T-helper 1 cell treated with Interleukin-12 subunit alpha and Interleukin-12 subunit beta and Interleukin-4 antibody, amounts not matched to agents 30 μg/mL and 1 μg/mL, for 36 hours (primary cell): ENCODE measurements around the gene FLNB.

ENCODE experiments used
- H3K27ac Mint-ChIP-seq: one replicate; pipeline ENCODE4 v1.8.0; 2021; ENCODE audit warnings: mild to moderate bottlenecking, mixed read lengths
- H3K27me3 Mint-ChIP-seq: one replicate; pipeline ENCODE4 v1.8.0; 2021; ENCODE audit warnings: low read depth, mixed read lengths
- H3K36me3 Mint-ChIP-seq: one replicate; pipeline ENCODE4 v1.8.0; 2021; ENCODE audit warnings: low read depth, mixed read lengths
- H3K4me1 Mint-ChIP-seq: one replicate; pipeline ENCODE4 v1.8.0; 2021; ENCODE audit warnings: low read depth, mixed read lengths
- H3K4me3 Mint-ChIP-seq: one replicate; pipeline ENCODE4 v1.8.0; 2021; ENCODE audit warnings: mild to moderate bottlenecking, moderate library complexity, mixed read lengths
- H3K9me3 Mint-ChIP-seq: one replicate; pipeline ENCODE4 v1.8.0; 2021; ENCODE audit warnings: mixed read lengths

The FLNB gene

DNA sequence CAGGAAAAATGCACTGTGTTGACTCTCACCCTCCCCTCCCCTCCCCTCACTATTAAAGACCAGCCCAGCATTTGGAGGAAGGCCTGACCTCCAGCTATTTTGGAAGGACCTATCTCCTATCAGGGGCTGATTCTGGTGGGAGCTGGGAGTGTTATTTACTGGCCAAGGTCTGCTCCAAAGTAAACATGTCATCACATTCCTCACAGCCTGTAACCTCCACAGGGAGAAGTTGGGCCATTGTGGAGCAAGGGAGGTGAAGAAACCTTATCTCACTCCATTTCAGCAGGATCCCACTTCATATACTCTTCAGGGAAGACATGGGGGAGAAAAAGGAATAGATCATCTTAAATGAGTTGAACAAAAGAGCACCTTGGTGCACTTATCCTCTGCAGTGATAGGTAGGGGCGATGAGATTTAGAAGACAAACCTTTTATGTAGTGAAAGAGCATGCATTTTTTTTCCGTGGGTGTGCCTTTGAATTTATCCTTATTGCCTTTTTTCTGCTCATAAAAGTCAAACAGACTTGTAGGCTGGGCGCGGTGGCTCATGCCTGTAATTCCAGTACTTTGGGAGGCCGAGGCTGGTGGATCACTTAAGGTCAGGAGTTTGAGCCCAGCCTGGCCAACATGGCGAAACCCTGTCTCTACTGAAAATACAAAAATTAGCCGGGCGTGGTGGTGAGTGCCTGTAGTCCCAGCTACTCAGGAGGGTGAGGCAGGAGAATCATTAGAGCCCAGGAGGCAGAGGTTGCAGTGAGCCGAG is 15.6 kb upstream of the FLNB start:
- H3K27ac Mint-ChIP-seq, result no peak overlapping the region
- no peaks in the 10 kb centered on the region for H3K27me3 Mint-ChIP-seq
- no peaks in the 10 kb centered on the region for H3K4me1 Mint-ChIP-seq
- no peaks in the 10 kb centered on the region for H3K36me3 Mint-ChIP-seq
- no peaks in the 10 kb centered on the region for H3K9me3 Mint-ChIP-seq
- H3K4me3 Mint-ChIP-seq, result no peak overlapping the region

DNA sequence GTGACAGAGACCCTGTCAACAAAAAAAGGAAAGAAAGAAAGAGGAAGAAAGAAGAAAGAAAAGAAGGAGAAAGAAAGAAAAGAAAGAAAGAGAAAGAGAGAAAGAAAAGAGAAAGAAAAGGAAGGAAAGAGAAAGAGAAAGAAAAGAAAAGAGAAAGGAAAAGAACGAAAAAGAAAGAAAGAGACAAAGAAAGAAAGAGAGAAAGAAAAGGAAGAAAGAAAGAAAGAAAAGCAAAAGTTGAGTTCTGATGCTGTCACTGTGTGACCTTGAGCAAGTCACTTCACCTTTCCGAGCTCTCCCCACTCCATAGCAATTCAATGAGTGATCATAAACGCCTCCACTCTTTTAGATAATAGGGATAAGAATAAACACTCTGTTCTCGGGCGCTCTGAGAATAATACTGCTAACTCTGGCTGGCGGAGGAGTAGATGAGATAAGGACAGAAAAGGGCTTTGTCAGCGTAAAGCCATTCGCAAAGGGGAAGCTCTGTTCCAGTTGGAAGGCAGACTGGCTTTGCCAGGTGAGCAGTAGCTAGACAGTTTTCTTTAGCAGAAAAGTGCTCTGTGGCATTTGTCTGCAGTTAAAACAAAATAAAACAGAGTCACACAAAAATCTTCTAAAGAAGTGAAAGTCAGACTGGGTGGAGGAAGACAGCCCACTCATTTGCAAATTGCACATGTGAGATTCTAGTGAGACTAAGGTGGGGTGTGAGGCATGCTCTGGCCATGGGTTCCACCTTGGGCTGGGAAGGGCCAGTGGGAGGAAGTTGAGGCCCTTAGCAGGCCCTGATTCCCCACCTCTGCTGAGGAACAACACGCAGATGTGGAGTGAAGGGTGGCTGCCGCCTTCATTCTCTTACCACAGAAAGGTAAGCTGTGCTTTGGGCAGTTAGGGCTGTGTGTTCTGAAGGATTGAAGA is 9.6 kb upstream of the FLNB start:
- Mint-ChIP-seq H3K9me3 (no peaks in the 10 kb centered on the region), H3K27me3 (no peaks in the 10 kb centered on the region), H3K36me3 (no peaks in the 10 kb centered on the region), H3K27ac (peak overlapping the region; percentile 77), H3K4me3 (peak overlapping the region; percentile 49), H3K4me1 (peaks cover 20% of the 10 kb centered on the region)

DNA sequence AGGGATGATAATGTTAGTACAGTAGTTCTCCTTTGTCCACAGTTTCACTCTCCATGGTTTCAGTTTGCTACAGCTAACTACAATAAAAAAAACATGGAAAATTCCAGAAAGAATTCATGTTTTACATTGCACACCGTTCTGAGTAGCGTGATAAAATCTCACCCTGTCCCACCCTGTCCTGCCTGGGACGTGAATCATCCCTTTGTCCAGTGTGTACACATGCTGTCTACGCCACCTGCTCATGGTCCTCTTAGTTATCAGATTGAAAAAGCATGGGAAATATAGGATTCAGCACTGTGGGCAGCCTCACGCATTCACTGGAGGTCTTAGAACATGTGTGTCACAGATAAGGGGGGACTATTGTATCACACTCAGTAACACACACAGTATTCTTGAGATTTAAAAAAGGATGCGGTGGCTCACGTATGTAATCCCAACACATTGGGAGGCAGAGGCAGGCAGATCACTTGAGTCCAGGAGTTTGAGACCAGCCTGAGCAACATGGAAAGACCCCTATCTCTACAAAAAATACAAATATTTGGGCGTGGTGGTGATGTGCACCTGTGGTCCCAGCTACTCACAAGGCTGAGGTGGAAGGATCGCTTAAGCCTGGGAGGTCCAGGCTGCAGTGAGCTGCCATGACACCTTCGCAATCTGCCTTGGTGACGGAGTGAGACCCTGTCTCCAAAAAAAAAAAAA is 8.7 kb upstream of the FLNB start:
- Mint-ChIP-seq H3K4me3 (no peak overlapping the region), H3K9me3 (no peaks in the 10 kb centered on the region), H3K36me3 (no peaks in the 10 kb centered on the region), H3K27me3 (no peaks in the 10 kb centered on the region), H3K27ac (no peak overlapping the region), H3K4me1 (peaks cover 20% of the 10 kb centered on the region)

DNA sequence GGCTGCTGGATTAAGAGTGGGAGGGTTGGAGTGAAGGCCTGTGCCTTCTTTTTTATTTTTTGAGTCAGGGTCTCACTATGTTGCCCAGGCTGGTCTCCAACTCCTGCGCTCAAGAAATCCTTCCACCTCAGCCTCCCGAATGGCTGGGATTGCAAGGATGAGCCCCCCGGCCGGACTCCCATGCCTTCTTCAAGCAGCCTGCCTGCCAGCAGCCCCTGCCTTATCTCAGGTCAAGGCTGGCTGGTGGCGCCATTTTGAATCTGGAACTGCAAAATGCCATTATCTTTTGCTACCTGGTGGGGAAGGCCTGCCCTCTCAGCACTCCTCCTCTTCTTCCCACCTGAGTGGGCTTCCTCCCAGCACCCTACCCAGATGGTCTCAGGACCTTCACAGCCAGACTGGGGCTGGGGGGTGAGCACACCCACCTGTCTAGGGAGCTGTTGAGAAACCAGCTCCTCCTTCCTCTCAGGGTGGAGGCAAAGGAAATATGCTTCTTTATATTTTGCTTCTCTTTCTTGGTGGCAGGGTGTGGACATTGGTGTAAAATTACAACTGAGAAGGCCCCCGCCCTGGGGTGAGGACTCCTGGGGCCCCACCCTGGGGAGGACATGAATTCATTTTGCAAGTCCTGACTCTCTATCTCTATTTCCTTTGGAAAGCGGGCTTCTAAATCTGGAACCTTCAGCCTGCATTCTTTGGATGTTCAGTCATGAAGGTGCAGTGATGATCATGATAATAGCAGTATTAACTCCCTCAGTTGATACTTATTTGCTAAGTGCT is 7.7 kb upstream of the FLNB start:
- no peaks in the 10 kb centered on the region for H3K36me3 Mint-ChIP-seq
- peak overlapping the region; percentile 4 for H3K4me3 Mint-ChIP-seq
- no peaks in the 10 kb centered on the region for H3K27me3 Mint-ChIP-seq
- H3K27ac Mint-ChIP-seq, result no peak overlapping the region
- H3K9me3 Mint-ChIP-seq, result no peaks in the 10 kb centered on the region
- peaks cover 20% of the 10 kb centered on the region for H3K4me1 Mint-ChIP-seq

DNA sequence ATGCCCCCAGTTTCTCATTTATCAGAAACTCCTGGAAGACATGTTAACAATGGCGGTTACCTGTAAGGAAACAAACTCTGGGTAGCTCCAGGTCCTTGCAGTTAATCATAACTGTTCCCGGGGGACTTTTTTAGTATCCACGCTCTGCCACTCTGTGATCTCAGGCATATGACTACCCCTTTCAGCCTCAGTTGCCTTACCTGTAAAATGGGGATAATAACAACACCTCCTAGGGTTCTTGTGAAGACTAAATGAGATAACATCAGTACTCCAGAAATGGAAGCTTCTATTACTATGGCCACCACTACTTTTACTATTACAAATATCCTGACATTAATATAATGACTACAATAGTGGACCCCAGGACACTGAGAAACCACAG is 7.1 kb upstream of the FLNB start:
- Mint-ChIP-seq H3K9me3 (no peaks in the 10 kb centered on the region), H3K27ac (no peak overlapping the region), H3K27me3 (no peaks in the 10 kb centered on the region), H3K4me3 (no peak overlapping the region), H3K36me3 (no peaks in the 10 kb centered on the region), H3K4me1 (peaks cover 20% of the 10 kb centered on the region)

DNA sequence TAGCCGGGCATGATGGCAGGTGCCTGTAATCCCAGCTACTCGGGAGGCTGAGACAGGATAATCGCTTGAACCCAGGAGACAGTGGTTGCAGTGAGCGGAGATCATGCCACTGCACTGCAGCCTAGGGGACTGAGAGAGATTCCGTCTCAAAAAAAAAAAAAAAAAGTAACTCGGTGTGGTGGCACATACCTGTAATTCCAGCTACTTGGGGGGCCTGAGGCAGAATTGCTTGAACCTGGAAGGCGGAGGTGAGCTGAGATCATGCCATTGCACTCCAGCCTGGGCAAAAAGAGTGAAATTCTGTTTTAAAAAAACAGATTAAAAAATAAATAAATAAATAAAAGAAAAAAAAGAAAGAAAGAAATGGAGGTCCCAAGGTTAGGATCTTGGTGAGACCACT is 6.2 kb upstream of the FLNB start:
- H3K27me3 Mint-ChIP-seq, result no peaks in the 10 kb centered on the region

DNA sequence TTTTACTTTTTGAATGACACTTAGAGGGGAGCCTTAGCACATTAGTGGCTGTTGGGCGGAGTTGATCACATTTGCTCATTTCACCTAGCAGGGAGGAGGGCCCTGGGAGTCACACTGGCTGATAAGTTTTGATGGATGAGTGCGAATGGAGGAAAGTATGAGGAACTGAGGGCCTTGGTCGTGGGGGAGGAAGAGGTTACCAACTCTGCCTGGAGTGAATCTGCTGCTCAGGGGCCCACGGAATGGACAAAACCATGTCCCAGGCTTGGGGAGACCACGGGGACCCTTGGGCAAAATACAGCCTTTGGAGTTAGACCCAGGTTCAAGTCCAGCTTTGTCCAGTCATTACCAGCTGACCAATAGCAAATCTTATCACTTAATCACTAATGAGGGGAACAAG is 5.1 kb upstream of the FLNB start:
- Mint-ChIP-seq H3K27ac (no peak overlapping the region), H3K27me3 (no peaks in the 10 kb centered on the region), H3K36me3 (no peaks in the 10 kb centered on the region), H3K9me3 (no peaks in the 10 kb centered on the region), H3K4me3 (no peak overlapping the region), H3K4me1 (peaks cover 21% of the 10 kb centered on the region)

More for the DNA sequence above, 6.2 kb upstream of the FLNB start:
- H3K9me3 Mint-ChIP-seq, result no peaks in the 10 kb centered on the region
- no peaks in the 10 kb centered on the region for H3K36me3 Mint-ChIP-seq
- H3K4me1 Mint-ChIP-seq, result peaks cover 20% of the 10 kb centered on the region
- H3K4me3 Mint-ChIP-seq, result no peak overlapping the region
- H3K27ac Mint-ChIP-seq, result no peak overlapping the region

DNA sequence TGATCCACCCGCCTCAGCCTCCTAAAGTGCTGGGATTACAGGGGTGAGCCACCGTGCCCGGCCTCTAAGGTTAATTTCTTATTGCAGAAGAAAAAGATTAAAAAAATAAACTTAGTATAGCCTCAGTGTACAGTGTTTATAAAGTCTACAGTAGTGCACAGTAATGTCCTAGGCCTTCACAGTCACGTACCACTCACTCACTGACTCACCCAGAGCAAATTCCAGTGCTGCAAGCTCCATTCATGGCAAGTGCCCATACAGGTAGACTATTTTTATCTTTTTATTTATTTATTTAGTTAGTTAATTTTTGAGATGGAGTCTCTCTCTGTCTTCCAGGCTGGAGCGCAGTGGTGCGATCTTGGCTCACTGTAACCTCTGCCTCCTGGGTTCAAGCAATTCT is 3.2 kb upstream of the FLNB start:
- Mint-ChIP-seq H3K4me1 (peaks cover 20% of the 10 kb centered on the region), H3K36me3 (no peaks in the 10 kb centered on the region), H3K27me3 (no peaks in the 10 kb centered on the region), H3K9me3 (no peaks in the 10 kb centered on the region), H3K27ac (no peak overlapping the region), H3K4me3 (no peak overlapping the region)

DNA sequence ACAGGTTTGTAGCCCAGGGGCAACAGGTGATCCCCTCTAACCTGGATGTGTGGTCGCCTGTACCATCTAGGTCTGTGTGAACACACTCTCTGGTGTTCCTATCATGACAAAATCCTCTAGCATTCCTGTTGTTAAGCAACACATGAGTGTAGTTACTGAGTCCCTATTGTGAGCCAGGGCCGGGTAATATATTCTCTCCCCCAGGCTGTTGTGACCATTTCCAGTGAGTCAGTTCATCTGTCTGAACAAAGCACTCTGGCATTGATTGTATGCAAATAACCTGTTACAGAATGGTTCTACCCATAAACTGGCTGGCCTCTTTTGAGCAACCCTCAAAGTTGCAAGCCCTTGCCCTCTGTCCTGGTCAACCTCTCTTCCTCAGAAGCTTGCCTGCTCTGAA is 2.6 kb upstream of the FLNB start:
- Mint-ChIP-seq H3K9me3 (no peaks in the 10 kb centered on the region), H3K36me3 (no peaks in the 10 kb centered on the region), H3K27ac (no peak overlapping the region), H3K27me3 (no peaks in the 10 kb centered on the region), H3K4me1 (peaks cover 22% of the 10 kb centered on the region), H3K4me3 (no peak overlapping the region)

DNA sequence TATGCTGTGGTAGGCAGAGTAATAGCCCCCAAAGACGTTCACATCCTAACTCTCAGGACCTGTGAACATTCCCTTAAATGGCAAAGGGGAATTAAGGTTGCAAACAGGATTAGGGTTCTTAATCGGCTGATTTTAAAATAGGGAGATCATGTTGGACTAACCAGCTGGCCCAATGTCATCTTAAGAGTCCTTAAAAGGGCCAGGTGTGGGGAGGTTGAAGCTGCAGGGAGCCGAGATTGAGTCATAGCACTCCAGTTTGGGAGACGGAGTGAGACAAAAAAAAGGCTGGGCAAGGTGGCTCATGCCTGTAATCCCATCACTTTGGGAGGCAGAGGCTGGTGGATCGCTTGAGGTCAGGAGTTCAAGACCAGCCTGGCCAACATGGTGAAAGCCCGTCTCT is 1.6 kb upstream of the FLNB start:
- Mint-ChIP-seq H3K27me3 (no peaks in the 10 kb centered on the region), H3K36me3 (no peaks in the 10 kb centered on the region), H3K4me1 (peaks cover 21% of the 10 kb centered on the region), H3K4me3 (peak overlapping the region; percentile 11), H3K27ac (no peak overlapping the region), H3K9me3 (no peaks in the 10 kb centered on the region)

DNA sequence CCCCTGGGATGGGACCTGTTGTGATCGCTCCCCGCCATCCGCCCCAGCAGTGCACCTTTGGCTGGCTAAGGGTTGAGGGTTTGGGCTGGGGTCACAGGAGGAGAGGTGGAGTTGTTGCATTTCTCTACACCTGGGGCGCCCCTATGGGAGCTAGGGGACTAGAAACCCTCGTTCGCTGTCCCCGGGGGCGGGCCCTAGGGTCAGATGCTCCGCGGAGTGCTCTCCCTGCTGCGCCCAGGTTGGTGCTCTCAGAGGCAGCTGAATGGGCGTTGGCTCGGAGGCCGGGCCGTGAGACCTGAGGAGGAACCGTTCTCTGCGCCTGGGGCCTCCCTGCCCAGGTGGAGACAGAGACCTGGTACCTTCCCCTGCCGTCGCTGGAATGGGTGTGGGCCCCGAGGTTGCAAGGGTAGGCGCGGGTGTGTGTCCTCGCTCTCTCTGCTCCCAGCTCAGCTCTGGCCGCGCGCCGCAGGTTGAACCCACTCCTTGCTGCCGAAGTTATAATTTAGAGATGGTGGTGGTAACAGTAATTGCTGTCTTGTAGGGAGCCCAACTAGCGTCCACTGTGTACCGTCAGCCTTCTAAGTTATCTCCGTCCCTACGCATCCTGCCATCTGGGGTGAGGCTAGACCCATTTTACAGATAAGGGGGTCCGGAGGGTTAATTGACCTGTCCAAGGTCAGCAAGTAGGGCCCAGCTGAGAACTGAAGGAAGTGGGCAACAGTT is 965 bp downstream of the FLNB start:
- Mint-ChIP-seq H3K27ac (peak overlapping the region; percentile 58), H3K27me3 (no peaks in the 10 kb centered on the region), H3K9me3 (no peaks in the 10 kb centered on the region), H3K4me3 (peak overlapping the region; percentile 82), H3K4me1 (peaks cover 34% of the 10 kb centered on the region), H3K36me3 (no peaks in the 10 kb centered on the region)

DNA sequence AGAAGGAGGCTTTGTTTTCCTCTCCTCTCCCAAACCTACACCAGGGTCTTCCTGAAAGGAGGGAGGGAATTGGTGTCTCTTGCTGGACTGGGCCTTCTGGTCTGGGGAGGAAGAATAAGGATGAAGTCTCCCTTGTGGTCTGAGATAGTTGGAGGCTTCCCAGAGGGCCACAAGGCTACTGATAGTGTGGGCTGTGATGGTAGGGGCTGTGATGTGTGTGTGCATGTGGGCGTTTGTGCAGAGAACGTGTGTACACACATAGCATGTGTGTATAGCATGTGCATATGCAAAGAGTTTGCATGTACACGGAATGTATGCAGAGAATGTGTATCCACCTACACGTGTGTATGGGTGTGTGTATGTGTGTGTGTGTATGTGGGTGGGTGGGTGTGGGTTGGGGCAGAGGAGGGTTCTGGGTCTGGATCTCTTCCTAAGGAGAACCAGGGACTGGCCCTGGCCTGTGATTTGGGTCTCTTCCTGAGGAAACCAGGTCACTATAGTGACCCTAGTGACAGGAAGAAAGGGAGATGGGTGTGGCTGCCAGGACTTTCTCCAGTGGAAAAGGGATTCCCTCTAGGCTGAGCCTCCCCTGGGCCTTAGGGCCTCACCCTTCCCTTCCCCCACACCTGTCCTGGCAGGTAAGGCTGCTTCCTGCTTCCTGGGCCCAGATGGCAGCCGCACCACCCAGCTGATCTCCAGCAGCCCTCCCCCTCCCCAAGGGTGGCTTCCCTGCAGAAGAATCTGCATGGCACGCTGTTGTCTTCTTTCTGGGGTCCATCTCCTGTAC is 1.7 kb downstream of the FLNB start:
- Mint-ChIP-seq H3K27ac (peak overlapping the region; percentile 37), H3K27me3 (no peaks in the 10 kb centered on the region), H3K9me3 (no peaks in the 10 kb centered on the region), H3K4me1 (peaks cover 34% of the 10 kb centered on the region), H3K36me3 (no peaks in the 10 kb centered on the region), H3K4me3 (peak overlapping the region; percentile 82)

DNA sequence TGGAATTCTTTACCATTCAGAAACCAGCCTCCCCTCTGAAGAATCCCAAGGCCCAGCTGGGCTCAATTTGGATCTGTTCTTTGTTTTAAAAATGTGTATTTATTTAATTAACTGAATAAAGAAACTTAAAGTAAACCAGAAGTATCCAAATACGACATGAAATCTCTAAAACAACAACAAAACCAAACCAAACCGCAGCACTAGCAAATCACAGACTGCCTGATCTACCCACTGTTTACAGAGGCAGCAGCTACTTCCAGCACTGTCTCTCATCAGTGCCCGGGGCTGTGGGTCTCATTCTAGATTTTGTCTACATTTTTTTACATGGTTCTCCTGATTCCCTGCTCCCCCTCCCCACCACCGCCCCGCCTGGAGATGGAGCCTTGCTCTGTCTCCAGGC is 2.3 kb downstream of the FLNB start:
- Mint-ChIP-seq H3K9me3 (no peaks in the 10 kb centered on the region), H3K4me1 (peaks cover 37% of the 10 kb centered on the region)

More for the DNA sequence above, 2.3 kb downstream of the FLNB start:
- Mint-ChIP-seq H3K27me3 (no peaks in the 10 kb centered on the region), H3K36me3 (no peaks in the 10 kb centered on the region), H3K27ac (no peak overlapping the region), H3K4me3 (peak overlapping the region; percentile 82)
